Measurements from ENCODE around the gene PURA. TPM values are rescaled to one million over a fixed set of nuclear protein-coding genes. Genes with fewer than 3 reads are reported as not detected.

PURA gene
- total RNA-seq, 2 donors from 2014 or later = 29.1 to 34.6 TPM

DNA sequence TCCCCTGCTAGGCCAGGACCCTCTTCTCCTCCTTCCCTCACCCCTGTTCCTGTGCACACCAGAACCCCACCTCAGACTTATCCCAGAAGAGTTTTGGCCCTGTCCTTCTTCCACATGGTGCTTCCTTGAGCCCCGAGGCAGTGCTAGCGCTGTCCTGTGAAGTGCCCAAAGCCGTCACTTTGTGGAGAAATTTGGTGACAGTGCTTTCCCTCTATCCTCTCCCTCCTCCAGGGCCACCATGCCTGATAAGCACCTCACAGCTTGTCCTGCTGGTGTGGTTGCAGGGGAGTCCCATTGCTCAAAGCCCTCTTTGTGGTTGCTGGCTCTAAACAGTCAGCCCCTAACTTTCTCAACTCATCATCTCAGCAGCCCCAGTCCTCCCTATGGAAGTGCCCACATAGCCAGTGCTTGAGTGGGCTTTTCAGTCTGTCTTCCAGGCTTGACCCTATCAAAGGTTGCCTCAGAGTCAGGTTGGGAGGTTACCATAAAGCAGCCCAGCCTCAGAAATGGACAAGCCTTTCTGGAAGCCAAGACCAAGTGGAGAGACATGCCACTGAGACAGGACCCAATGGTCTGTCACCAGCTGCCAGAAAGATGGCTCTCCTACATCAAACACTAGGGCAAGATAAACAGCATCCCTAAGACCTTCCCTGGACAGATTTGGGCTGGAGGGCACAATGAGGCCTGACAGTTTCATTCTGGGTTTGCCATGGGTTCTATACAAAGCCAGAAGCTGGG is 29.8 kb downstream of the PURA start:
- intact Hi-C loops (cut with DNase I) = no loop called here
- ATAC-seq = no peak
- no peak overlapping the region for H3K27ac ChIP-seq

DNA sequence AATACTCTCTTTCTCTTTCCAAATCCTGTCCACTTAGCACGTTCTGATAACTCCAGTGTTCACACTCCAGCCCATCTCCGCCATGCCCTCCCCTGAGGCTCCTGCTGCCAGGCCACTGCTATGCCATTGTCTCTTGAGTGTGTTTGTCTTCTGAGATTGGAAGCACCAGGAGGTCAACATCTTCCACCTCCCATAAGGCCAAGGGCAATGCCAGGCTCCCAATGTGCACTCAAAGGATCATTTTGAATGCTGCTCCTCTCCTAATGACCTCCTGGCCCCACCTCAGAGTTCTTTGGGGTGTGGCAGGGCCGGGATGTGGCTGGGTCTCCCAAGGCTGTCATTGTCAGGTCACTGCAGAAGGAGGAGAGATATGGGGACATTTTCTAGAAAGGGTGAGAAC is 31.3 kb downstream of the PURA start:
- H3K27me3 ChIP-seq = no peaks in the 10 kb centered on the region
- no peaks in the 10 kb centered on the region for H3K36me3 ChIP-seq (replicated peaks in 1 of 2; ENCODE audit: insufficient read depth in 1 of 2, low read depth in 2 of 2)
- TF ChIP-seq, protein P1, sequence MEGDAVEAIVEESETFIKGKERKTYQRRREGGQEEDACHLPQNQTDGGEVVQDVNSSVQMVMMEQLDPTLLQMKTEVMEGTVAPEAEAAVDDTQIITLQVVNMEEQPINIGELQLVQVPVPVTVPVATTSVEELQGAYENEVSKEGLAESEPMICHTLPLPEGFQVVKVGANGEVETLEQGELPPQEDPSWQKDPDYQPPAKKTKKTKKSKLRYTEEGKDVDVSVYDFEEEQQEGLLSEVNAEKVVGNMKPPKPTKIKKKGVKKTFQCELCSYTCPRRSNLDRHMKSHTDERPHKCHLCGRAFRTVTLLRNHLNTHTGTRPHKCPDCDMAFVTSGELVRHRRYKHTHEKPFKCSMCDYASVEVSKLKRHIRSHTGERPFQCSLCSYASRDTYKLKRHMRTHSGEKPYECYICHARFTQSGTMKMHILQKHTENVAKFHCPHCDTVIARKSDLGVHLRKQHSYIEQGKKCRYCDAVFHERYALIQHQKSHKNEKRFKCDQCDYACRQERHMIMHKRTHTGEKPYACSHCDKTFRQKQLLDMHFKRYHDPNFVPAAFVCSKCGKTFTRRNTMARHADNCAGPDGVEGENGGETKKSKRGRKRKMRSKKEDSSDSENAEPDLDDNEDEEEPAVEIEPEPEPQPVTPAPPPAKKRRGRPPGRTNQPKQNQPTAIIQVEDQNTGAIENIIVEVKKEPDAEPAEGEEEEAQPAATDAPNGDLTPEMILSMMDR (IDR thresholded peaks at IDR 0.05) = no peak
- TF ChIP-seq POLR2A (IDR thresholded peaks at IDR 0.05) = no peak
- no peaks in the 10 kb centered on the region for H3K9me3 ChIP-seq
- DNase-seq (no peak), ATAC-seq (no peak)
- no peak overlapping the region for H3K4me3 ChIP-seq
- H3K4me1 ChIP-seq = peaks cover 17% of the 10 kb centered on the region
- WGBS, 2 donors = 86 to 88% methylated on average over 3 of the region's 3 CpGs
- intact Hi-C loops (cut with DNase I) = no loop called here
- no peak overlapping the region for H3K27ac ChIP-seq

More for the DNA sequence above, 29.8 kb downstream of the PURA start:
- TF ChIP-seq, protein P1 (IDR thresholded peaks at IDR 0.05) = no peak
- TF ChIP-seq POLR2A (IDR thresholded peaks at IDR 0.05) = no peak
- DNase-seq = no peak
- H3K4me1 ChIP-seq = peaks cover 17% of the 10 kb centered on the region
- no peaks in the 10 kb centered on the region for H3K36me3 ChIP-seq (replicated peaks in 1 of 2; ENCODE audit: insufficient read depth in 1 of 2, low read depth in 2 of 2)
- H3K27me3 ChIP-seq = no peaks in the 10 kb centered on the region
- WGBS, 2 donors = 94 to 97% methylated on average over 3 of the region's 3 CpGs
- H3K4me3 ChIP-seq = no peak overlapping the region
- H3K9me3 ChIP-seq = no peaks in the 10 kb centered on the region

DNA sequence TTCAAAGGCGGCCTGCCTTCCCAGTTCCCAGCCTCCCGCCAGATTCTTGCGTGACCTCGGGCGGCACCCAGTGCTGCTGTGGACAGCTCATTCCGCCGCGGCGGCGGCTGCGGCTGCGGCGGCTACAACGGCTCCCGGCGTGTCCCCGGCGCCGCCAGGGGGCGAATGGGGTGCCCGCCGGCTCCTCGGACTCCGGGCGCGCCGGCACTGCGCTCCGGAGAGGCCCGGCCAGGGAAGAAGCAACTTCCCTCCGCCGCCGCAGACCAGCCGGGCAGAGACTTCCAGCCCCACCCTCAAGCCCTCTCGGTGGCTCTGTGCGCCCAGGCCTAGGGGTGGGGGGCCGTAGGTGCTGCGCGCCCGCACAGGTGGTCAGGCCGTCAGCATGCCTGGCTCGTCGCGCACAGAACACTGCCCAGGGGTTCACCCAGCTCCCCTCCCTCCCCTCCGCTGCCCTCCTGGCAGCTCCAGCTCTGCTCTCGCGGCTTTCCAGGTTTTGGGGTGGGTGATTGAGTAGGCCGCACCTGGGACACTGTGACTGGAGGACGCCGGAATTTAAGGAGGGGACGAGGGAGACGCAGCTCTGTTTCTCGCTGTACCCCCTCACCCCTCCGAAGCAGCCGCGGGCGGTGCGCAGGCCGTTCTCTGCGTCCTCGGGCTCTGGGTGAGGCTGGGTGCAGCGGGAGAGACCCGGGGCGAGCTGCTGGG is 32.1 kb downstream of the PURA start:
- Histone ChIP-seq H3K9me3 (no peaks in the 10 kb centered on the region), H3K36me3 (replicated peaks in 1 of 2; ENCODE audit: insufficient read depth in 1 of 2, low read depth in 2 of 2) (no peaks in the 10 kb centered on the region), H3K27ac (no peak overlapping the region), H3K4me3 (no peak overlapping the region), H3K27me3 (no peaks in the 10 kb centered on the region), H3K4me1 (peaks cover 17% of the 10 kb centered on the region)
- WGBS, 2 donors = 18 to 70% methylated on average over 18 to 59 of the region's 64 CpGs
- ATAC-seq (peak; percentile 93), DNase-seq (peak; percentile 77 to 85 (median 78))
- TF ChIP-seq POLR2A (IDR thresholded peaks at IDR 0.05) = no peak
- TF ChIP-seq, protein P1 (IDR thresholded peaks at IDR 0.05) = peak; percentile 39 to 93 (median 74)
- intact Hi-C loops (cut with DNase I) = no loop called here

DNA sequence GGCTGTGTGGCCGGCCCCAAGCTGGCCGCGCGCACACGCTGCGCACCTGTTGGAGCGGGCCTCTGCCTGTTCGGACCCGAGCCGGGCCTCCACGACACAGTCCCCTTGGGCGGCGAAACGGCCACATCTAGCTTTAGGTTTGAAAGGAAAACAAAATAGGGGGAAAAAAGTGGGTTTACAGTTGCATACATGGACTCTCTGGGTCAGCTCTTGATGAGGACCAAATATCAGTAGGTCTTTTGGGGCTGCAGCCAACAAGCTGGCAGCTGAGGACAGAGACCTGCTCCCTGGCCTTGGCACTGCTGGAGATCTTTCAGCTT is 32.6 kb downstream of the PURA start:
- no peaks in the 10 kb centered on the region for H3K27me3 ChIP-seq
- H3K36me3 ChIP-seq (replicated peaks in 1 of 2; ENCODE audit: insufficient read depth in 1 of 2, low read depth in 2 of 2) = no peaks in the 10 kb centered on the region
- H3K27ac ChIP-seq = no peak overlapping the region
- 62 to 87% methylated on average over 14 of the region's 14 CpGs for WGBS, 2 donors
- H3K4me1 ChIP-seq = peaks cover 17% of the 10 kb centered on the region
- H3K4me3 ChIP-seq = no peak overlapping the region
- intact Hi-C loops (cut with DNase I) = no loop called here
- no peak for DNase-seq
- no peaks in the 10 kb centered on the region for H3K9me3 ChIP-seq
- TF ChIP-seq, protein P1 (IDR thresholded peaks at IDR 0.05) = no peak
- TF ChIP-seq POLR2A (IDR thresholded peaks at IDR 0.05) = no peak
- ATAC-seq = no peak

All from body of pancreas (tissue), 4 donors.